Choroid plexus epithelial cell (primary cell): ENCODE results near the gene SLC8A3.
A peak's percentile ranks its signal among the peaks of the same experiment; 100 is the strongest.

ENCODE experiments used
- DNase-seq: peaks from one replicate; pipeline ENCODE4 v3.0.0-alpha.2; 2010; ENCODE audit warnings: low read depth
- H3K4me3 ChIP-seq: 2 replicates; pipeline ENCODE4 v1.5.1; 2011; ENCODE audit warnings: low read depth, mild to moderate bottlenecking, control low read depth, low read length, moderate library complexity
- TF ChIP-seq, protein P1 (sequence below): conservative IDR thresholded peaks from 2 replicates; pipeline ENCODE4 v1.5.1; 2011; ENCODE audit warnings: low read depth, mild to moderate bottlenecking, control low read depth, inconsistent platforms, low read length, moderate library complexity

Gene SLC8A3

DNA sequence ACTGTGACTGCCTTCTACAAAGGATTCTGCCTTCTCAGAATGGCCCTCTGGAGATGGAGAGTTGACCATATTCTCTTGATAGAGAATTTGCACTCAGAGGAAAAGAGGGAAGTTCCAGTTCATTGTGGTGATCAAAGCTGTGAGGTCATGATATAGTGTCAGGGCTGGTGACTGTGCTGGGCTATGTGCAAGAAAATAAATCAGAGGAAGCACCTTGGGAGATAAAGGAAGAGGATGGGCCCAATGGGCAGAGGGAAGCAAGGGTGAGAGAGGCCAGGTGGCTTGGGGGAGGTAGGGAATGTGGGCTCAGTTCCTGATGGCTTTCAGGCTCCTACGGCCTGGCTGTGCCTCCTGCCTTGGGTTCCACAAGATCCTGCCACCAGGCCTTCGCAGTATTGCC is 145.8 kb downstream of the SLC8A3 start:
- no peak overlapping the region for H3K4me3 ChIP-seq
- no peak for DNase-seq
- TF ChIP-seq, protein P1, sequence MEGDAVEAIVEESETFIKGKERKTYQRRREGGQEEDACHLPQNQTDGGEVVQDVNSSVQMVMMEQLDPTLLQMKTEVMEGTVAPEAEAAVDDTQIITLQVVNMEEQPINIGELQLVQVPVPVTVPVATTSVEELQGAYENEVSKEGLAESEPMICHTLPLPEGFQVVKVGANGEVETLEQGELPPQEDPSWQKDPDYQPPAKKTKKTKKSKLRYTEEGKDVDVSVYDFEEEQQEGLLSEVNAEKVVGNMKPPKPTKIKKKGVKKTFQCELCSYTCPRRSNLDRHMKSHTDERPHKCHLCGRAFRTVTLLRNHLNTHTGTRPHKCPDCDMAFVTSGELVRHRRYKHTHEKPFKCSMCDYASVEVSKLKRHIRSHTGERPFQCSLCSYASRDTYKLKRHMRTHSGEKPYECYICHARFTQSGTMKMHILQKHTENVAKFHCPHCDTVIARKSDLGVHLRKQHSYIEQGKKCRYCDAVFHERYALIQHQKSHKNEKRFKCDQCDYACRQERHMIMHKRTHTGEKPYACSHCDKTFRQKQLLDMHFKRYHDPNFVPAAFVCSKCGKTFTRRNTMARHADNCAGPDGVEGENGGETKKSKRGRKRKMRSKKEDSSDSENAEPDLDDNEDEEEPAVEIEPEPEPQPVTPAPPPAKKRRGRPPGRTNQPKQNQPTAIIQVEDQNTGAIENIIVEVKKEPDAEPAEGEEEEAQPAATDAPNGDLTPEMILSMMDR: no peak

DNA sequence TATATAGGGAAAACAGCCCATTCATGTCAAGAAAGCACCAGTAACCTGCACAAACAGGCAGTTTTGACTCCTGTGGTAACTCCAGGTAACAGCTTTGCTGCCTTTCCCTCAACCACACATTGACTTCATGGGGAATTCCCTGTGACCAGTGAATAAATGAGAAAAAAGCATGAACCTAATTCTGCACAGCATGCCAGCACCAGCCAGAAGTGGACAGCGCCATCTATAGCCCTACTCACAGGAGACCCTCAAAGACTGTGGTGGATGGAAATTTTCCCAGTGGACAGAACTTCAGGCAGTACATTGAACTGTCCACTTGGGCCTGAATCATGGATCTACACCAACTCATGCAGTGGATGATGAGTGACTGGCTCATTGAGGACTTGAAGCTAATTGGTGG is 152.1 kb downstream of the SLC8A3 start:
- peak; percentile 63 for DNase-seq
- H3K4me3 ChIP-seq: no peak overlapping the region
- TF ChIP-seq, protein P1: peak; percentile 48

DNA sequence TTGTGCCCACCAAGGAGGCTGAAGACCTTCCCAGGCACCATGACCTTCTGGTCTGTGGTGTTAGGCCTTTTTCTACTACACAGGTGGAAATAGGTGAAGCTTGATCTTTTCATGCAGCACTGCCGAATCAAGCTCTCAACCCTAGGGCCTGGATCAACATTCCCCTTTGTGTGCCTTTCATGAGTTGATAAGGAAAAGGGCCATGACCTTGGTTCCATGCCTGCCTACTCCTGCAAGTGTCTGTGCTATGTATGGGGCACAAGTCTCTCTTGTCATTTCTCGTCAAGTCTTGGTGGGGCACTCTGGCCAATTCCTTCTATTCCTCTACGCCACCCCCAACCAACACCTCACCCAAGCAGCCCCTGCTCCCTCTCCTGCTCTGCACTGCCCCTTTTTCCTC is 154.5 kb downstream of the SLC8A3 start:
- TF ChIP-seq, protein P1: no peak
- no peak overlapping the region for H3K4me3 ChIP-seq
- no peak for DNase-seq

DNA sequence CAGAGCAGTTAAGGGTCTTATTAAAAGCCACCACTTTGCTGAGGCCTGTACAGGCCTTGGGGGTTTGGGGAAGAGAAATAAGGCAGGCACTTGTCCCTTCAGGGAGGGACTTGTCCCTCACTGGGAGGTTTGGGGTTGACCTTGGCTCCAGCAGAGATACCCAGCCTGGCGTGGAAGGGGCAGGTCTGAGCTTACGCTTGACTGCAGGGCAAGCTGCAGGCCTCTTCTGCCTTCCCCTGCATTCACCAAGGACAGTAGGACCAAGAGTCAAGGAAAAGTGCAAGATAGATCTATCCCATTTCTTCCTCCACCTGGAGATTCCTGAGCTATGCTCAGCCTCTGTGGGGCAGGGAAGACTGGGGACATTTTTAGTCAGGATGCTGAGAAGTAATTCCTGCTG is 155.2 kb downstream of the SLC8A3 start:
- H3K4me3 ChIP-seq: no peak overlapping the region
- TF ChIP-seq, protein P1: no peak
- DNase-seq: no peak

DNA sequence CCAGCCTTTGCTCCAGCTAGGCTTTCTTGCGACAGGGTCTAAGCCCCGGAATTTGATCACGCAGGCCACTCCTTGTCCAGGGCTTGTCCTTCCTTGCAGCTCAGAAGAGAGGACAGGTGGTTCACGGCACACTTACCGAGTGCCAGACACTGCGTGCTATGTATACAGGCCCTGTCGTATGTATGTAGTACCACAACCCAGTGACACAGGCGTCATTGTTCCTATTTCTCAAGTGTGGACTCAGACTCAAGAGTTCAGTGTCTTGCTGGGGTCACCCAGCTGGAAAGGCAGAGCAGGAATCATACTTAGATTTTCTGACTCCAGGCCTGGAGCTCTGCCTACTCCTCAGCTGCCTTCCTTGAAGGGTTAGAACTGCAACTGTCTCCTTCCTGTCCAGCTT is 155.6 kb downstream of the SLC8A3 start:
- DNase-seq: no peak
- TF ChIP-seq, protein P1: no peak
- no peak overlapping the region for H3K4me3 ChIP-seq

DNA sequence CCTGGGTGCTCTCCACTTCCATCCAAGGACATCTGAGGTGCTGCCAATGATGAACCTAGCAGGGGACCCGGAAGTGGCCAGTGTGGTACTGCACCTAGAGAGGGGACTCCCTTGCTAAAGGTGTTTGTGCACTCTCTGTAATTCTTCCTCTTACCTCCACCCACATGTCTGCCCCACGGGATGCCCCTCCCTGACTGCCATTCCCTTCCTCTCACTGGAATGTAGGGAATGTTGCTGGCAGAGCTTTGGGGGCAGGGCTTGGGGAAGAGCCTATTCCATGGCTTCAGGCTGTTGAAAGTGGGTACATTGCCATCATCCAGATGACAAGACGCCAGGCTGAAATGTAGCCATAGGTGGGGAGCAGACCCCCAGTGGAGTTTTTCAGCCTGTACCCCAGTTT is 156.3 kb downstream of the SLC8A3 start:
- TF ChIP-seq, protein P1: no peak
- DNase-seq: no peak
- no peak overlapping the region for H3K4me3 ChIP-seq

DNA sequence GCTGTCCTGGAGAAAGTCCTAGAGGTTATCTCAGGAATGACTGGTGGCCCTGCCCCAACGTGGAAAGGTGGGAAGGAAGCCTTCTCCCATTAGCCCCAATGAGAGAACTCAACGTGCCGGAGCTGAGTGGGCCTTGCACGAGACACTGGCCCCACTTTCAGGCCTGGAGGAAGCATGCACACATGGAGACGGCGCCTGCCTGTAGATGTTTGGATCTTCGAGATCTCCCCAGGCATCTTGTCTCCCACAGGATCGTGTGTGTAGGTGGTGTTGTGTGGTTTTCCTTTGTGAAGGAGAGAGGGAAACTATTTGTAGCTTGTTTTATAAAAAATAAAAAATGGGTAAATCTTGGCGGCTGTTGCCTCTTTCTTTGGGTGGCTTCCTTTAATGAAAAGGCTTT is 156.7 kb downstream of the SLC8A3 start:
- DNase-seq: no peak
- no peak overlapping the region for H3K4me3 ChIP-seq
- TF ChIP-seq, protein P1: no peak
